HG03558 (cell line): Measurements from ENCODE around the gene COL4A5.
"Not testable (repeated sequence)": the region's sequence is repeated elsewhere in the genome, so short reads cannot be mapped to it uniquely, and the experiment has no call there.

Experiments used
- ATAC-seq: cut with Tn5 transposase; IDR thresholded peaks from one replicate; pipeline ENCODE4 v1.9.1; 2021; ENCODE audit warnings: moderate number of reproducible peaks; ENCODE audit not compliant: unreplicated experiment; ENCODE audit errors: extremely low read depth

COL4A5 gene

DNA sequence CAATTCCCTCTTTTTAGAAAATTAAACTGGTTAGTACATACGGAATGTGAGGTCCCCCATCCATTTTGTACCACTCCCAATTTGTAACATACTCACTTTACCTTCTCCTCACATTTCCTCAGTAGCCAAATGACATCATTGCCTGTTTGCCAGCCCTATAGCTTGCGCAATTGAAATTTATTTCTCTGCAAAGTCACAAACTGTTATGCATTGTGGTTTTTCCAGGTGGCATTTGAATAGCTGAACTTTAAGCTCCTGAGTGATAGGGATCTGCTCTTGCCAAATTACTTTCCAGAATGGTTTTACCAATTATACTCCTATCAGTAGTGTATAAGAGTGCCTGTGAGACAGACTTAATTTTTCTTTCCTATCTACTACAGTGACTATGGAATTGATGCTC lies 7.7 kb downstream of the COL4A5 start:
- no peak for ATAC-seq

DNA sequence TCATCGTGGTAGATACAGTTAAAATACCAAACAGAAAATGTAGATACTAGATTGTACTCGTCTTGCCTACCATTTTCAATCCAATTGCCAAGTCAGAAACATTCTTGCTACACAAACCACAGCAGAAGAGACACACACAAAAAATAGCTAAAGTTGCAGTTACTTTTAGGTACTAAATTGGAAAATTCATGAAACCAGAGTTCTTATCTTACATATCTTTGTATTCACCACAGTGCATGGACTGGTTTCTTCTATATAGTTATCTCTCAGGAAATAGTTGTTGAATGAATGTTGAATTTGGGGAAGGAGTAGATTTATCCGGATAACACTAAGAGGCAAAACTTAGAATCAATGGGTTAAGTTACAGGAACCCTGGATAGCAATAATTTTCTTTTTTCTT lies 14.2 kb downstream of the COL4A5 start:
- ATAC-seq, result no peak

DNA sequence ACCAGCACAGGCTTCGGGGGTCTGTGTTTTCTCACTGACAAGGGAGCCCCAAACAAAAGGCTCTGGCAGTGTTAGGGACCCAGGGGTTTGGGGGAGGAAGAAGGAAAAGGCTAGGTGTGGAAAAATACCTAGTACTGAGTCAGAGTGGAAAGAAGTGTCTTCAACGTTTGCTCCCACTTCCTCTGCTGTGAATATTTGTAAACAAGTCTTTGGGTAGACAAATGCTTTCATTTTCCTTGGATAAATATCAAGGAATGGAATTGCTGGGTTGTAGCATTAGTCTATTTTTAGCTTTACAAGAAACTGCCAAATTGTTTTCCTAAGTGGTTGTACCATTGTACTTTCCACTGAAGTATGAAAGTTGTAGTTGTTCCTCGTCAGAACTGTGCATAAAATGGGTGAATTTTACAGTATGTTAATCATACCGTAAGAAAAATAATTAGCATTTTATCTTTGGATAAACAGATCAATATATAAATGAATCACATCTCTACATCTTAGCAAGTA lies 17.4 kb downstream of the COL4A5 start:
- no peak for ATAC-seq

DNA sequence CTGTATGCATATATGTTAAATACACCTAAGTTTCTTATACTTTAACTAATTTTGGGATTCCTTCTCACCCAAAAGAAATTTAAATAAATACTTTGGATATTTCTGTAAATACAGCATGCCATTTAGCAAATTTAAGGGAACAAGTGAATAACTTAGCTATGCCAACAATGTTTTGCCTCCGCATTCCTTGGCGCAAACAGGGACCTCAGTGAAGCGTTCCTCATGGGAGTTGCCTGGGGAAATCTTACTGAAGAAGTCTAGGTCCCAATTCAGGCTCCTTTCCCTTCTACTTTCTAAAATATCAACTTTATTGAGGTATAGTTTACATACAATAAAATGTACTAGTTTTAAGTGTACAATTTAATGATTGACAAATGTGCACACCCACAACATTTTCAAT lies 25.0 kb downstream of the COL4A5 start:
- ATAC-seq, result no peak

DNA sequence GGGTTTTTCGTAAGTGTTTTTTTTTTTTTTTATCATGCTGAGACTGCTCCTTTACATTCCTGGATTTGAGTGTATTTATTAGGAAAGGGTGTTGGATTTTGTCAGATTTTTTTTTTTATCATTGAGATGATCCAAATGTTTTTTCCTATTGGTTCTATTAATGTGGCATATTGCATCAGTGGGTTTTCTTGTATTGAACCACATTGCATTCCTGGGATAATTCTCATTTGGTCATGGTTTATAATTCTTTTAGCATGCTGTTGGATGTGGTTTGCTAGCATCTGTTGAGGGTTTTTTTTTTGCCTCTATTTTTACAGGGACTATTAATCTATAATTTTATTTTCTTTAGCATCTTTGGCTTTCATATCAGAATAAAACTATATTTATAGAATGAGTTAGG lies 28.8 kb downstream of the COL4A5 start:
- ATAC-seq, result no peak

DNA sequence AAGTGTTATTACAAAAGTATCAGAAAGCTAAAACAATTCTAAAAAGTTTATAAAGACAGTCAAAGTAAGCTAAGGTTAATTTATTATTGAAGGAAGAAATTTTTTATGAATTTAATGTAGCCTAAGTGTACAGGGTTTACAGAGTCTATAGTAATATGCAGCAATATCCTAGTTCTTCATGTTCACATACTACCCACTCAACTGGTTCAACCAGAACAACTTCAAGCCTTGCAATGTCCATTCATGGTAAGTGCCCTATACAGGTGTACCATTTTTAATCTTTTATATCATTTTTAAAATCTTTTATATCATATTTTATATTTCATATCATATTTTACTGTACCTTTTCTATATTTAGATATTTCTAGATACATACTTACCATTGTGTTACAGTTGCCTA lies 34.3 kb downstream of the COL4A5 start:
- no peak for ATAC-seq

DNA sequence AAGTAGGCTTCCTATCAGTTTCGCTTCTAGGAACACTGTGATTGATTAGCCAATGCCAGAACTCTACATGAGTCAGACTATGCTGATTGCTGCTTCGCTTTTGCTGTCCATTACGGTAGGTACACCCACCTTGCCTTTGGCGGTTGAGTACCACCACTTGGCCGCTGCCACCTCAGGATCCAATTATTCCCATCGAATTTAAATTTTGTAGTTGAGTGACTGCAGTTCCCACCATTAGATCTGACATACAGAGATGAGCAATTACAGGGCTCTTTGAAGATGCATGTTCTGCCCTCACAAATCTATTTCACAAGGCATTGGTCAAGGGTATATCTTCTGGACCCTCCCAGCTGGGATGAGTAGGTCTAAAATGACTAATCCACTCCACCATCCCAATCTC lies 41.9 kb downstream of the COL4A5 start:
- ATAC-seq, result not testable (repeated sequence)

DNA sequence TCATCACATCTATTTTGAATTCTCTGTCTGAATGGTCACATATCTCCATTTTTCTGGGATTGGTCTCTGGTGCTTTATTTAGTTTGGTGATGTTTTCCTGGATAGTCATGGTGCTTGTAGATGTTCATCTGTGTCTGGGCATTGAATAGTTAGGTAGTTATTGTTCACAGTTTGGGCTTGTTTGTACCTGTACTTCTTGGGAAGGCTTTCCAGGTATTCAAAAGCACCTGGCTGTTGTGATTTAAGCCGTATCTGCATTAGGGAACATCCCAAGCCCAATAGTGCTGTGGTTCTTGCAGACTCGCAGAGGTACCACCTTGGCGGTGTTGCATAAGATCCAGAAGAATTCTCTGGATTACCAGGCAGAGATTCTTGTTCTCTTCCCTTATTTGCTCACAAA lies 44.6 kb downstream of the COL4A5 start:
- no peak for ATAC-seq

DNA sequence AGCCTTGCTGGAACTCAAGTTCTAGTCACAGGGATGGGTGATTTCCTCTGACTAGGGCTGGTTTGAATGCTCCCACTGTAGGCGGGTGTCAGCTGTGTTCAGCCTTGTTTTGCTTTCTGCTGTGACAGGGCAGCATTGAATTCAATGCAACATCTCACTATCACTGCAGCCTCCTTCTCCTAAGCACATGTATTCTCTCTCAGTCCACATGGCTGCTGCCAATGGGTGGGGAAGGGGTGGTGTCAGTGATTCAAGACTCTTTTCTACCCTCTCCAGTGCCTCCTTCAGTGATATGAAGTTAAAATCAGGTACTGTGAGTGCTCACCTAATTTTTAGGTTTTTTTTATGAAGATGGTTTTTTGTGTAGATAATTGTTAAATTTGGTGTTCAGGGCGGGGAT lies 46.3 kb downstream of the COL4A5 start:
- no peak for ATAC-seq

DNA sequence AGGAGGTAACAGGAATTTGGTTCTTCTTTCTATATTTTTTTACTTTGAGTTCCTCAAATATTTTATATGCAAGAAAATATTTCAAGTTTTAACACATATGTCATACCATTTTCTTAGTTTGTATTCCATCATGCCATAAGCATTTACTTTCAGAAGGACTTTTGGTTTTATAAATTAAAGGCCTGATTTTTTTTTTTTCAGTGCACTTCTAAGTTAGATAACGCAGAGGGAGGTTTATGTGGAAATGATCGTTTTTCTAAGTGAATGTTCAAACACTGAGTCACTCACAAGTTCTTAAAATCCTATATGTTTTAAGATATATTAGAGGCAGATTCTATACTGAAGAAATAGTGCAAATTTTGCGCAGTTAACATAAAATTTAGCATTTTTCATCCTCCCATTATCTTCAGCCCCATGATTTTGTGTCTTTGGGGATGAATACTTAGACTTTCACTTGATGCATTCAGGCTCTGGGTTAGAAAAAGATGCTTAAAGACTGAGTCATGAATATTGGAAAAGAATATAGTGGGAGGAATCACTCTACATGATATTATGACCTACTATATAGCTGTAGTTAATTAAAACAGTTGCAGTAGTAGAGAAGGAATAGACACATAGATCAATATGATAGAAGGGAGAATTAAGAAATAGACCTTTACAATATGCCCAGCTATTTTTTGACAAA lies 54.9 kb downstream of the COL4A5 start:
- ATAC-seq, result no peak

DNA sequence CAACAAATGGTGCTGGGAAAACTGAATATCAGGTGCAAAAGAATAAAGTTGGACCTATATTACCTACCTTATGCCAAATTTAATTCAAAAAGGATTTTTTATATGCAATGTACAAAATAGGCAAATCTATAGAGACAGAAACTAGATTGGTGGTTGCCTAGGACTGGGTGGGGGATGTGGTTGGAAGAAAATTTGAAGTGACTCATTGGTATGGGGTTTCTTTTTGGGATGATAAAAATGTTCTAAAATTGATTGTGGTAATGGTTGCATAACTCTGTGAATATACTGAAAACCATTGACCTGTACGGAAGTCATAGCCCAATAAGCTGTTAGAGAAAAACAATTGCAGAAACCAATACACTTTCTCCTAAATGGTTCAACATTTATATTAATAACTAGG lies 72.1 kb downstream of the COL4A5 start:
- no peak for ATAC-seq

DNA sequence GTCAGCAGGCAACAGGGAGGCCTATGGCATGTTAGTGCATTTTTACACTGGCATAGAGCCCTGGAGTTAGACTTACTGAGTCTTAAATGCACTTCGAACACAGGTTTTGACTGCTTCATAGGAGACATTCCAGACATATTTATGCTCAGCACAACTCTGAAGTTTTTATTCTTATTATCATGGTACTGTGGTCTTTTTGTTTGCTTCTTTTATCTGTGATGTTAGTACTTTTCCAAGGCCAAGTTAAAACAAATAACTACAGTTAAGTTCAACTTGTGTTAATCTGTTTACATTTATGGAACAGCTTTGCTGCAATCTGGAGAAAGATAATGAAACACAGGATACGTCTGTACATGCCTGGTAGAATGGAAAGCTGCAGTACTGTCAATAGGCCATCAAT lies 76.5 kb downstream of the COL4A5 start:
- no peak for ATAC-seq

DNA sequence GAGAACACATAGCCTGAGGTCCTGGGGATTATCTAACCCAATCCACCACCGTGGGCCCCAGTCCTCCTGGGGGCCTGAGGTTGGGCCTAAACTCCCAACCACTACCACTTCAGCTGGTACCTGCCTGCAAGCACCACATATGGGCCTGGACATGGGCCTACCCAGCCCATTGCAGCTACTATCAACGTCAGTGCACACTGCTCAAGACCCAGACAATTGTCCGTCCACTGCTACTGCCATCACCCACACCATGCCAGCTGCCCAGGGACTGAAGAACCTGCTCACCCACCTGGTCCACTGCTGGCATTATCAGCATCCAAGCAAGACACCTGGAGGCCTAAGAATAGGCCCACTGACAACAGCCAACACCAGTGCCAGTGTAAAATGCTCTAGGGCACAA lies 88.1 kb downstream of the COL4A5 start:
- no peak for ATAC-seq

DNA sequence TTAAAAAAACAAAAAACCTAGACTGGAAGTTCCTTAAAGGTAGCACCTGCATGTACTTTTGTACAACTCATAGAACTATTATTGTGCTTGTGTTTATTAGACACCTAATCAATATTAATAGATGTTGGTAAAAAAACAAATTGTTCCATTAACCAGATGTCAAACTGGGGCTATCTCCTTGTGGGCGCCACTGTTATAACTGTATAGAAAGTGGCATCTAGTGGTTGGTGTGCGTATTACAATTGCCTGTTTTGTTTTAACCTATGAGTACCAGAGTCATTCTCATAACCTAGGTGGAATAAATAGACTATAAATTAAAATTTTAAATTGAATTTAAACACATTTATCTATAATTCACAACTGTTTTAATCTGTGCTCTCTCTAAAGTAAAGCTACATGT lies 97.4 kb downstream of the COL4A5 start:
- no peak for ATAC-seq

DNA sequence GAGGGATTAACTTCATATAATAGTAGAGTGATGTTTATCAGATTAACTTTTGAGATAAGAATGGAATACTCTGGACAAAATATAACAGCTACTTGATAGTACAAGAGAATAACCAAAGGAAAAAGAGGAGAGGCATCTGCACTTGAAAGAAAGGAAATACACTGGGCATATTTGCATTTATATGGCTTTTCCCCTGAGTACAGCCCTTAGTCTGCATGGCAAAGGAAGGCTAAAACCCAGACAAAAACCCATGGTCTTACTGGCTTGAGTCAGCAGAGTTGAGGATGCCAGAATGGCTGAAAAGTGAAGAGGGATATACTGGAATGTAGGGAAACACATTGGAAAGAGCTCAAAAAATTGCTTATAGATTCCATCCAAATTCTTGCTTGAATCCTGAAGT lies 101.6 kb downstream of the COL4A5 start:
- ATAC-seq, result no peak

DNA sequence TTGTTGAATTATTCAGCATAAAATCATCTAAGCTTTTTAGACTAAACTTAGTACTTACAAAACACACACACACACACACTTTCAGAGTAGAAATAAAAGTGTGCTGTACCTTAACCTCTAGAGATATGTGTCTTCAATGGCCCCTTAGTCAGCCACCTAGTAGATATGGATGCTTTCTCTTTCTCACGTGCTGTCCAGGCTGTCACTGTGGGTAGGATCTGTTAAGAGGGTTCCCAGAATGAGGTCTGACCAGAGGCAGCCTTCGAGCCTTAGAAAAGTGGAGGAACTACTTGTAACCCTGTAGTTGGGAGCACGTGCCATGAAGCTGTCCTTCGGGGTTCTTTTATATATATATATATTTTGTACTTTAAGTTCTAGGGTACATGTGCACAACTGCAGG lies 117.9 kb downstream of the COL4A5 start:
- ATAC-seq, result no peak

DNA sequence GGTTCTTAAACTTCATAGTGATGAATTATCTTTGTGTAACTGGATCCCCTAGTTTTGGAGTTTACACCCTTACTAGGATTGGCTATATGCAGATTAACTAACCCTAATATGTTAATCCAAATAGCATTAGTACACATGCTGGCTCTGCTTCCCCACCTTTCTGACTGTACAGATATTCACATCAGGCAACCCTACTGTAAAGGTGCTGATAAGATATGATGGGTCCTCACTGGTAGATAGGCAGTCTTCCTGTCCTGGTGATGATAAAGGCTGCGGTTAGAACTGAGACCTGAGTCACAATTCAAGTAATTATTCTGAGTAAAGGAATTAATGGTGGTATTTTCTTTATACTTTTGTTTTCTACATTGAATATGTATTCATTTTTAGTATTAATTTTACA lies 118.6 kb downstream of the COL4A5 start:
- ATAC-seq, result no peak

DNA sequence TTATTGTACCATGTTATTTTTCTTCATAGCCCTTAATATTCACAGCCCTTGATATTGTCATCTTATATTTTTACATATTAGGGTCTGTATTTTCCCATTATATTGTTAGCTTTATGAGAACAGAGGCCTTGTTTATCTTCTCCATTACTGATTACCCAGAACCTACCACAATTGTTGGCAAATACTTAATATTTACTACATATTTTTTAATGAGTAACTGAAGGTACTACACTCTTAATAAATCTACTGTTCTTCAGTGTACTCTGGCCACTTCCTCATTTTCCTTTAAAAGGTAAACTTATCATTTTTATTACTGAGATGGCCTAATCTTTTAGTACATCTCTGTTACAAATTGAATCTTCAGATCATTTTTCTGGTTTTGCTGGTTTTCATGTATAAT lies 133.5 kb downstream of the COL4A5 start:
- ATAC-seq, result no peak

DNA sequence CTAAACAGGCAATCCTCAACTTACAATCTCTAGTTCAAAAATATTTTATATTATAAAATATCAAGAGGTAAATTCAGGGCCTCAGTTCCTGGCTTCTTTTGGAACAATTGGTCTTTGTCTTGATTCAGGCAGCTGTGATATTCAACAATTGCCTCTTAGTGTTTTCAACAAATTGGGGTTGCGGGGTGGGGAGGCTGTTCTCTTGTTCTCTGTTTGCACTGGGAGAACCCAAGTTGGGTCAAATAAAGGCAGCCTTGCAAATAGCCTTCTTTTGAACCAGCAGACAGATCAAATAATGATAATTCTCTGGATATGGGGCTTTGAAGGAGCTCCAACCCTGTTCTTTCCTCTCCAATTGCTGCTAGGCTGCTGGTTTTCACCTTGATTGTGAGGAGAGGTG lies 142.5 kb downstream of the COL4A5 start:
- no peak for ATAC-seq

DNA sequence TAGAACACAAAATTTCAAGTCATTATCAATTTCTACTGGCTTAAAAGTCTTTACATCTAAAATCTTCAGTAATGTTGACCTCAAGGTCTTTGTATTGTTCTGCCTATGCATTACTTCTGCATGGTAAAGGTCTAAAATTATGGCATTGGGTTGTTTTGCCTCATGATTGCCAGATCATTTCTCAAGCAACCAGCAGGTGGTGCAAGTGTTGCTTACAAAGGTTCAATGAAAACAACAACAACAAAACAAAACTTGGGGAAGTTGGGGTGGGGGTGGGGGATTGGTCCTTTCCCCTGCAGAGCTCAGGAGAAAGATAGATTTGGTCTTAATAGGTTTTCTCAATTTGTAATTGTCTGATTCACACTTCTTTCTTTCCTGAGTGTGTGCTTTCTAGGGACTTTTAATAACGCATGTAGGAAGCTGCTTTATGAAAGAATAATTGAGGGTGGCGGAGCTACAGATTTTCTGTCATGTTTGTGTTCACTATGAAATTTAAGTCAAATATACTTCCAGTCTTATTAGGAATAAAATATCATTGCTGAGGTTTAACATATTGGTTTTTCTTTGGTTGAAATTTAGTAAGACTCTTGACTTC lies 145.1 kb downstream of the COL4A5 start:
- no peak for ATAC-seq

DNA sequence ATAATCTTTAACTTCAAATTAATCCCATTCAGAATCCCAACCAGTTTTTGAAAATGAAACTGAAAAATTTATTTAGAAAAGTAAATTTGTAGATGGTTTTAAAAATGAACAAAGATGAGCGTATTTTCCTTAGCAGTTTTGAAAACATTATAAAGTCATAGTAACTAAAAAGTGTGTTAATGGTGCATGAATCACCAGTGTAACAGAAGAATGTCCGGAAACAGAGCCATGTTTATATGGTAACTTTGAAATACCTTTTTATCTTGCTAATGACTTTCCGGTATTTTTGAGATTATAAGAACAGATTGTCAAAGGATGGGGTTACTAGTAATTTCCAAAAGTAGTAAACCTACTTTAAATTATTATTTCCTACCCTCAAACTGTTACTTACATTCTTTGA lies 150.9 kb downstream of the COL4A5 start:
- ATAC-seq, result no peak

DNA sequence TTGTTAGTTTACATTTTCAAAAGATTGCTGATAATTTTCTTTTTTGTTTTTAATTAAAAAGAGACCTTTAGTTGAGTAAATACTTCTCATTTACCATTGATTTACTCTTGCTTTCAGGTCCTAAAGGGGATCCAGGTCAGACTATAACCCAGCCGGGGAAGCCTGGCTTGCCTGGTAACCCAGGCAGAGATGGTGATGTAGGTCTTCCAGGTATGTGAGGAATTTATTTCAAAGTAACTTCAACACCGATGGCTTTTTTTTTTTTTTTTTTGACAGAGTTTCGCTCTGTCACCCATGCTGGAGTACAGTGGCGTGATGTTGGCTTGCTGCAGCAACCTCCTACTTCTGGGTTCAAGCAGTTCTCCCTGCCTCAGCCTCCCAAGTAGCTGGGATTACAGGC lies 161.6 kb downstream of the COL4A5 start:
- no peak for ATAC-seq
